K562 (cell line): ENCODE measurements around the gene MT4. TPM values are rescaled to one million over a fixed set of nuclear protein-coding genes. Genes with fewer than 3 reads are reported as not detected.

Experiments used
- ATAC-seq: fragments of 200-7000 bp; cut with Tn5 transposase; 3 replicates; pipeline ENCODE4 v1.9.1; 2020; ENCODE audit warnings: moderate library complexity
- BruUV-seq: library from RNA; stranded (reverse); fragments of 400-500 nt; replicated peaks from 2 replicates; lab custom pipeline; 2021; lab: Mats Ljungman, UMichigan
- CTCF ChIA-PET: fragments of 300-600 bp; formaldehyde crosslinking; extraction: SDS; loops from one replicate; lab custom pipeline; 2021; ENCODE audit warnings: low intra/inter-chr PET ratio; lab: Yijun Ruan, JAX
- POLR2A ChIA-PET: fragments of 300-600, 350-650 bp; sonication (Branson Sonifier 250); formaldehyde crosslinking; extraction: SDS; loops from one replicate; lab custom pipeline; 2021; ENCODE audit warnings: antibody characterized with exemption, inconsistent platforms; lab: Yijun Ruan, JAX
- DNase-seq, 4 experiments: peaks; one replicate each; pipeline versions ENCODE4 v3.0.0 to v3.0.0-alpha.2; 2011 to 2018; ENCODE audit warnings: low spot score in 3 of 4, mixed read lengths in 3 of 4; ENCODE audit errors: extremely low read depth in 1 of 4
- FAIRE-seq: peaks from 2 replicates; lab custom pipeline; 2011; peaks lifted over from hg19 to GRCh38; lab: Jason Lieb, UNC
- H2AFZ ChIP-seq: 2 replicates; pipeline ENCODE4 v1.6.0; 2011; ENCODE audit warnings: low read depth, low read length, control low read depth, inconsistent platforms
- H3K27ac ChIP-seq: fragments of 200-600 bp; 3 replicates; pipeline ENCODE4 v1.8.0; 2011; ENCODE audit warnings: low read depth, mild to moderate bottlenecking, control low read depth, inconsistent platforms, low read length, moderate library complexity, mixed read lengths; ENCODE audit errors: extremely low read depth
- H3K27me3 ChIP-seq, 2 experiments: fragments of 300-600 bp in 1 of 2; 2 replicates in 1 of 2; 3 replicates in 1 of 2; pipeline versions ENCODE4 v1.6.0 to v1.8.0; 2011; ENCODE audit warnings: inconsistent platforms in 2 of 2, low read length in 2 of 2, mild to moderate bottlenecking in 1 of 2, mixed read lengths in 1 of 2, moderate library complexity in 1 of 2; ENCODE audit not compliant: control insufficient read depth in 2 of 2, insufficient read depth in 2 of 2
- H3K36me3 ChIP-seq: fragments of 300-600 bp; 3 replicates; pipeline ENCODE4 v1.8.0; 2011; ENCODE audit warnings: mild to moderate bottlenecking, low read length, inconsistent platforms; ENCODE audit not compliant: control insufficient read depth, insufficient read depth
- H3K4me1 ChIP-seq, 2 experiments: fragments of 200-600 bp in 1 of 2; replicated peaks in 1 of 2; 2 replicates in 1 of 2; 3 replicates in 1 of 2; pipeline versions ENCODE4 v1.5.1 to v1.8.0; 2011; ENCODE audit warnings: inconsistent platforms in 2 of 2, low read length in 2 of 2, mild to moderate bottlenecking in 1 of 2, mixed read lengths in 1 of 2, moderate library complexity in 1 of 2; ENCODE audit not compliant: control insufficient read depth in 2 of 2, insufficient read depth in 2 of 2
- H3K4me2 ChIP-seq: 2 replicates; pipeline ENCODE4 v1.6.1; 2011; ENCODE audit warnings: low read length, control low read depth, inconsistent platforms, mixed read lengths; ENCODE audit not compliant: insufficient read depth
- H3K4me3 ChIP-seq: fragments of 200-600 bp; sonication (generic), shearing (Covaris generic); 2 replicates; pipeline ENCODE4 v1.5.1; 2016; ENCODE audit warnings: control low read depth, inconsistent platforms
- H3K79me2 ChIP-seq: fragments of 200-600 bp; 3 replicates; pipeline ENCODE4 v1.8.0; 2011; ENCODE audit warnings: low read length, inconsistent platforms; ENCODE audit not compliant: control insufficient read depth, insufficient read depth
- H3K9ac ChIP-seq, 2 experiments: 2 replicates each; pipeline versions ENCODE4 v1.6.0 to v1.6.1; 2011; ENCODE audit warnings: low read depth in 2 of 2, low read length in 2 of 2, control low read depth in 1 of 2, inconsistent platforms in 1 of 2, mild to moderate bottlenecking in 1 of 2, mixed read lengths in 1 of 2; ENCODE audit not compliant: insufficient read depth in 1 of 2
- H3K9me1 ChIP-seq: one replicate; pipeline ENCODE4 v1.6.0; 2011; ENCODE audit warnings: inconsistent platforms, mild to moderate bottlenecking, low read length, moderate library complexity; ENCODE audit not compliant: control insufficient read depth, insufficient read depth
- H3K9me3 ChIP-seq: replicated peaks from 2 replicates; pipeline ENCODE4 v1.5.1; 2011; ENCODE audit warnings: low read depth, low read length, inconsistent platforms; ENCODE audit not compliant: control insufficient read depth, insufficient read depth
- H4K20me1 ChIP-seq: replicated peaks from 2 replicates; pipeline ENCODE4 v1.6.1; 2011; ENCODE audit warnings: low read length, inconsistent platforms, mixed read lengths; ENCODE audit not compliant: control insufficient read depth, insufficient read depth
- BCLAF1 ChIP-seq, 2 experiments: fragments of 450-650 bp in 1 of 2; IDR thresholded peaks; 2 replicates each; pipeline ENCODE4 v1.6.1; 2011 to 2017; ENCODE audit warnings: low read depth in 2 of 2, antibody characterized with exemption in 1 of 2, borderline replicate concordance in 1 of 2, low read length in 1 of 2, mild to moderate bottlenecking in 1 of 2, mixed read lengths in 1 of 2; ENCODE audit not compliant: control insufficient read depth in 1 of 2
- BCOR ChIP-seq: fragments of 450-650 bp; IDR thresholded peaks from 2 replicates; pipeline ENCODE4 v1.6.1; 2016
- HMG20B ChIP-seq: fragments of 250-450 bp; sonication (Bioruptor Pico); IDR thresholded peaks from 2 replicates; pipeline ENCODE4 v1.5.0; 2021; ENCODE audit warnings: mild to moderate bottlenecking
- KAT7 ChIP-seq: sonication (generic); formaldehyde crosslinking; IDR thresholded peaks from 2 replicates; pipeline ENCODE4 v1.8.0; 2022; ENCODE audit warnings: missing genetic modification reagents, mild to moderate bottlenecking, borderline replicate concordance
- POLR2H ChIP-seq: IDR thresholded peaks from 2 replicates; pipeline ENCODE4 v1.6.1; 2016; ENCODE audit warnings: missing genetic modification characterization, low read depth, mild to moderate bottlenecking, control low read depth, missing compliant biosample characterization, moderate library complexity
- RFX7 ChIP-seq: fragments of 250-450 bp; sonication (Bioruptor Pico); IDR thresholded peaks from 2 replicates; pipeline ENCODE4 v1.5.1; 2021; ENCODE audit warnings: mild to moderate bottlenecking
- SFPQ ChIP-seq: fragments of 200-400 bp; formaldehyde crosslinking; IDR thresholded peaks from 2 replicates; pipeline ENCODE4 v1.6.1; 2017; ENCODE audit warnings: mild to moderate bottlenecking, low read depth, low read length, moderate library complexity
- ZFP36 ChIP-seq: fragments of 150-350 bp; IDR thresholded peaks from 2 replicates; pipeline ENCODE4 v1.6.1; 2018; ENCODE audit warnings: low read length, low read depth; ENCODE audit not compliant: partially characterized antibody
- ZNF431 ChIP-seq: sonication (generic); formaldehyde crosslinking; IDR thresholded peaks from 2 replicates; pipeline ENCODE4 v1.8.0; 2022; ENCODE audit warnings: mild to moderate bottlenecking, missing genetic modification reagents
- ZNF589 ChIP-seq: fragments of 200-800 bp; sonication (Bioruptor generic); IDR thresholded peaks from 2 replicates; pipeline ENCODE4 v1.6.1; 2016; ENCODE audit warnings: low read depth, missing genetic modification characterization, missing compliant biosample characterization
- WGBS: fragments of 100-300 bp; shearing (Covaris generic); methylation state at CpG from one replicate; pipeline ENCODE4 v1.1.6; 2016; ENCODE audit warnings: low coverage, mixed read lengths; ENCODE audit not compliant: insufficient coverage; ENCODE audit errors: missing lambda C conversion rate; 5-methylcytosine and 5-hydroxymethylcytosine counted together
- in situ Hi-C: fragments of 300-500 bp; cut with MboI; formaldehyde crosslinking; loops from 4 replicates; pipeline ENCODE4 v1.15.0; 2018; ENCODE audit warnings: inconsistent platforms, mixed read lengths
- intact Hi-C: fragments of 100-400 bp; cut with micrococcal nuclease; formaldehyde crosslinking; loops from 2 replicates; pipeline ENCODE4 v1.14.2; 2022
- polyA plus RNA-seq, 8 experiments: library from polyadenylated mRNA; depleted of rRNA in 4 of 8; stranded (reverse) in 5 of 8; unstranded in 3 of 8; fragments of >200 nt; fragmentation: Nextera tagmentation in 2 of 8; fragmentation: Illumina TruSeq in 1 of 8; extraction: Ambion mirVana in 2 of 8; extraction: Trizol in 1 of 8; gene quantifications; 2 replicates each; pipeline versions ENCODE4 v1.2.1 to v1.2.3, GENCODE V29; 2011 to 2014; ENCODE audit warnings: inconsistent platforms in 1 of 8, missing spikeins in 1 of 8
- total RNA-seq, 7 experiments: library from RNA; depleted of rRNA in 6 of 7; stranded (reverse); fragments of >200 nt in 6 of 7; fragmentation: Illumina TruSeq in 2 of 7; extraction: Trizol in 2 of 7; gene quantifications; 2 replicates each; pipeline versions ENCODE4 v1.2.1 to v1.2.3, GENCODE V29; 2011 to 2021; ENCODE audit warnings: low replicate concordance in 1 of 7
- TF ChIP-seq, protein P1 (sequence below): sonication (generic); formaldehyde crosslinking; IDR thresholded peaks from 2 replicates; pipeline ENCODE4 v1.8.0; 2023; ENCODE audit warnings: missing genetic modification reagents, mild to moderate bottlenecking, borderline replicate concordance

Gene MT4
- total and polyA plus RNA-seq, 9 of the 15 experiments (the other 6 are each of a cell fraction or from before 2014, with no cell fraction given) = not detected

DNA sequence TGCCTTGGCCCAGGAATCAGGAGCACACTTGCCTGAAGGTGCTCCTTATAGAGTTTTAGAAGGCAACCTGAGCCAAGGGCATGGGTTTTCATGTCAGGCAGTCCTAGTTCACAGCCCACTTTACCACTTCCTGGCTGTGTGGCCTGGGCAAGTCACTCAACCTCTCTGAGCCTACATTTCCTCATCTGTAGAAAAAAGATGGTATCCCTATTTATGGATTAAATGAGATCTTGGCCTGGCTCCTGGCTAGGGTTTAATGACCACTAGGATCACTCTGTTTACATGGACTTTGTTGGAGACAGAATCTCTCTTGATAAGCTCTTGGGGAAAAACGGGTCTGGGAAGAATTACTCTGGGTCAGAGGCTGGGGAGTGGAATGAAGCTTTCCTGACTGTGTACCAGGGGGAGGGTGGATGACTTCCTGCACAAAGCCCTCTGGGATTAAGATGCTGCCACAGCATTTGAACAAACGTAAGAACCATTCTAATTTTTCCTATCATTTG is 45.8 kb downstream of the MT4 start:
- Histone ChIP-seq H3K36me3 (no peaks in the 10 kb centered on the region), H2AFZ (peak overlapping the region; percentile 97), H4K20me1 (no peaks in the 10 kb centered on the region), H3K79me2 (no peaks in the 10 kb centered on the region), H3K9me3 (no peaks in the 10 kb centered on the region), H3K9me1 (no peaks in the 10 kb centered on the region), H3K9ac (no peak overlapping the region; a peak in 1 of 4 replicates), H3K4me1 (peaks cover 27 to 29% of the 10 kb centered on the region in 2 experiments), H3K4me3 (no peak overlapping the region), H3K27ac (no peak overlapping the region), H3K27me3 (peaks cover 0 to 6% of the 10 kb centered on the region in 2 experiments; a peak in 2 of 5 replicates), H3K4me2 (peak overlapping the region; percentile 78; the same call in 1 of the 2 replicates)
- ATAC-seq (no peak), DNase-seq (no peak), FAIRE-seq (no peak)
- 43% methylated on average over 2 of the region's 2 CpGs for WGBS
- no TSS peak for BruUV-seq
- intact Hi-C loops = no loop called here
- ChIA-PET CTCF (no interaction called here), POLR2A (interaction anchor here (0.6 to 0.8 kb wide), 2 partner anchors 79 to 227 kb away, joined by 3 read pairs; no protein-coding TSS in a partner anchor)
- in situ Hi-C loops = no loop called here
- TF ChIP-seq ZNF431 (CRISPR knock-in tag) (no peak), ZFP36 (peak; percentile 63), BCOR (peak; percentile 66), POLR2H (tag) (no peak), RFX7 (CRISPR knock-in tag) (no peak), KAT7 (CRISPR knock-in tag) (no peak), HMG20B (CRISPR knock-in tag) (no peak), BCLAF1 (IDR thresholded peaks at IDR 0.05; ENCODE audit: borderline replicate concordance in 1 of 2, control insufficient read depth in 1 of 2, low read depth in 2 of 2, low read length in 1 of 2) (no peak), SFPQ (no peak), ZNF589 (0 out of 2 replicates have a peak, but pooled peaks have one; percentile 6)
- TF ChIP-seq, protein P1, sequence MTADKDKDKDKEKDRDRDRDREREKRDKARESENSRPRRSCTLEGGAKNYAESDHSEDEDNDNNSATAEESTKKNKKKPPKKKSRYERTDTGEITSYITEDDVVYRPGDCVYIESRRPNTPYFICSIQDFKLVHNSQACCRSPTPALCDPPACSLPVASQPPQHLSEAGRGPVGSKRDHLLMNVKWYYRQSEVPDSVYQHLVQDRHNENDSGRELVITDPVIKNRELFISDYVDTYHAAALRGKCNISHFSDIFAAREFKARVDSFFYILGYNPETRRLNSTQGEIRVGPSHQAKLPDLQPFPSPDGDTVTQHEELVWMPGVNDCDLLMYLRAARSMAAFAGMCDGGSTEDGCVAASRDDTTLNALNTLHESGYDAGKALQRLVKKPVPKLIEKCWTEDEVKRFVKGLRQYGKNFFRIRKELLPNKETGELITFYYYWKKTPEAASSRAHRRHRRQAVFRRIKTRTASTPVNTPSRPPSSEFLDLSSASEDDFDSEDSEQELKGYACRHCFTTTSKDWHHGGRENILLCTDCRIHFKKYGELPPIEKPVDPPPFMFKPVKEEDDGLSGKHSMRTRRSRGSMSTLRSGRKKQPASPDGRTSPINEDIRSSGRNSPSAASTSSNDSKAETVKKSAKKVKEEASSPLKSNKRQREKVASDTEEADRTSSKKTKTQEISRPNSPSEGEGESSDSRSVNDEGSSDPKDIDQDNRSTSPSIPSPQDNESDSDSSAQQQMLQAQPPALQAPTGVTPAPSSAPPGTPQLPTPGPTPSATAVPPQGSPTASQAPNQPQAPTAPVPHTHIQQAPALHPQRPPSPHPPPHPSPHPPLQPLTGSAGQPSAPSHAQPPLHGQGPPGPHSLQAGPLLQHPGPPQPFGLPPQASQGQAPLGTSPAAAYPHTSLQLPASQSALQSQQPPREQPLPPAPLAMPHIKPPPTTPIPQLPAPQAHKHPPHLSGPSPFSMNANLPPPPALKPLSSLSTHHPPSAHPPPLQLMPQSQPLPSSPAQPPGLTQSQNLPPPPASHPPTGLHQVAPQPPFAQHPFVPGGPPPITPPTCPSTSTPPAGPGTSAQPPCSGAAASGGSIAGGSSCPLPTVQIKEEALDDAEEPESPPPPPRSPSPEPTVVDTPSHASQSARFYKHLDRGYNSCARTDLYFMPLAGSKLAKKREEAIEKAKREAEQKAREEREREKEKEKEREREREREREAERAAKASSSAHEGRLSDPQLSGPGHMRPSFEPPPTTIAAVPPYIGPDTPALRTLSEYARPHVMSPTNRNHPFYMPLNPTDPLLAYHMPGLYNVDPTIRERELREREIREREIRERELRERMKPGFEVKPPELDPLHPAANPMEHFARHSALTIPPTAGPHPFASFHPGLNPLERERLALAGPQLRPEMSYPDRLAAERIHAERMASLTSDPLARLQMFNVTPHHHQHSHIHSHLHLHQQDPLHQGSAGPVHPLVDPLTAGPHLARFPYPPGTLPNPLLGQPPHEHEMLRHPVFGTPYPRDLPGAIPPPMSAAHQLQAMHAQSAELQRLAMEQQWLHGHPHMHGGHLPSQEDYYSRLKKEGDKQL (CRISPR knock-in tag) = no peak
